Measurements from ENCODE around the gene FHDC1.

FHDC1 gene

DNA sequence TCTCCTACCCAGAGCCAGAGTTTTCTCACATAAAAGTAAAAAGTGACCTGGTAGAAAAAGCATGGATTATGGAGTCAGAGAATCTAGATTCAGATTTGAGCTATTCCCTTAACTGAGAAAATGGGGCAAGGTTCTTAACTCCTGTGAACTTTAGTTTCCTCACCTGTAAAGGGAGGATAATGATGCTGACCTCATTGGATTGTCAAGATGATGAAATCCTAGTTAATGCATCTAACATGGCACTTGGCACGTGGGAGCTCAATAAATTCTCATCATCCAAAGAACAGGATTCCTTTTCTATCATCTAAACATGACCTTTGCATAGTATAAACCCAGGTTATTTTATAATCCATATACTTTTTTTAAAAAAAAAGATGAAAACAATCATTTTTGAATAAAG is 18.6 kb downstream of the FHDC1 start:
- Histone ChIP-seq H3K36me3 (ENCODE audit: low read length) (no peaks in the 10 kb centered on the region), H3K4me2 (ENCODE audit: low read depth, low read length, poor library complexity, severe bottlenecking) (no peak overlapping the region), H3F3A (ENCODE audit: insufficient read depth) (no peaks in the 10 kb centered on the region), H3K9me2 (replicated peaks; ENCODE audit: insufficient read depth, low read length) (no peaks in the 10 kb centered on the region), H3K4me3 (ENCODE audit: insufficient read depth, low read length, poor library complexity, severe bottlenecking) (no peak overlapping the region), H3K79me2 (ENCODE audit: insufficient read depth, low read length) (no peaks in the 10 kb centered on the region), H3K9me3 (ENCODE audit: insufficient read depth, low read length) (no peaks in the 10 kb centered on the region), H3K27me3 (ENCODE audit: low read length) (no peaks in the 10 kb centered on the region), H2AFZ (ENCODE audit: low read depth, low read length, severe bottlenecking) (no peak overlapping the region), H4K20me1 (ENCODE audit: low read depth, low read length) (no peaks in the 10 kb centered on the region), H3K27ac (ENCODE audit: low read depth, low read length) (no peak overlapping the region), H3K9ac (ENCODE audit: low read length) (no peak overlapping the region)
- no peak for TF ChIP-seq EZH2phosphoT487 (conservative IDR thresholded peaks at IDR 0.05; ENCODE audit: low read length)
- TF ChIP-seq, protein P1, sequence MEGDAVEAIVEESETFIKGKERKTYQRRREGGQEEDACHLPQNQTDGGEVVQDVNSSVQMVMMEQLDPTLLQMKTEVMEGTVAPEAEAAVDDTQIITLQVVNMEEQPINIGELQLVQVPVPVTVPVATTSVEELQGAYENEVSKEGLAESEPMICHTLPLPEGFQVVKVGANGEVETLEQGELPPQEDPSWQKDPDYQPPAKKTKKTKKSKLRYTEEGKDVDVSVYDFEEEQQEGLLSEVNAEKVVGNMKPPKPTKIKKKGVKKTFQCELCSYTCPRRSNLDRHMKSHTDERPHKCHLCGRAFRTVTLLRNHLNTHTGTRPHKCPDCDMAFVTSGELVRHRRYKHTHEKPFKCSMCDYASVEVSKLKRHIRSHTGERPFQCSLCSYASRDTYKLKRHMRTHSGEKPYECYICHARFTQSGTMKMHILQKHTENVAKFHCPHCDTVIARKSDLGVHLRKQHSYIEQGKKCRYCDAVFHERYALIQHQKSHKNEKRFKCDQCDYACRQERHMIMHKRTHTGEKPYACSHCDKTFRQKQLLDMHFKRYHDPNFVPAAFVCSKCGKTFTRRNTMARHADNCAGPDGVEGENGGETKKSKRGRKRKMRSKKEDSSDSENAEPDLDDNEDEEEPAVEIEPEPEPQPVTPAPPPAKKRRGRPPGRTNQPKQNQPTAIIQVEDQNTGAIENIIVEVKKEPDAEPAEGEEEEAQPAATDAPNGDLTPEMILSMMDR (IDR thresholded peaks at IDR 0.05; ENCODE audit: insufficient read depth, low read length, poor library complexity, severe bottlenecking): no peak

DNA sequence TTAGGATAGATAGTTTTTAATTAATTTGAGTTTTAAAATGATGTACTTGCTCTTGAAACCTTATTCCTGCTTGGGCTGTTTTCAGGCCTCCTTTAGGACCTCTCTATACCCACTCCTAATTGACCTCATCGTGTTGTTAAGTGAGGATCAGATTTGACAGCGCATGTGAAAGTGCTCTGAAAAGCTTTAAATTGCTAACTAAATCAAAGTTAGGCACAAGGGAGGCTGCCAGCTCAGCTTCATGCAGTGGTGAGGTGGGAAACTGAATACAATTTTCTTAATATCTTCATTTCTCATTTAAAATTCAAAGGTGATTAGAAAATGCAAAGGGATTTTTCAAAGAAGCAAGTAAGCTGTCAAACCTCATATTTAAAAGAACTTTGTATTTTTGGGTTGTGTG is 20.0 kb downstream of the FHDC1 start:
- no peaks in the 10 kb centered on the region for H3K27me3 ChIP-seq (ENCODE audit: low read length)
- TF ChIP-seq, protein P1 (IDR thresholded peaks at IDR 0.05; ENCODE audit: insufficient read depth, low read length, poor library complexity, severe bottlenecking): no peak
- no peak for TF ChIP-seq EZH2phosphoT487 (conservative IDR thresholded peaks at IDR 0.05; ENCODE audit: low read length)

DNA sequence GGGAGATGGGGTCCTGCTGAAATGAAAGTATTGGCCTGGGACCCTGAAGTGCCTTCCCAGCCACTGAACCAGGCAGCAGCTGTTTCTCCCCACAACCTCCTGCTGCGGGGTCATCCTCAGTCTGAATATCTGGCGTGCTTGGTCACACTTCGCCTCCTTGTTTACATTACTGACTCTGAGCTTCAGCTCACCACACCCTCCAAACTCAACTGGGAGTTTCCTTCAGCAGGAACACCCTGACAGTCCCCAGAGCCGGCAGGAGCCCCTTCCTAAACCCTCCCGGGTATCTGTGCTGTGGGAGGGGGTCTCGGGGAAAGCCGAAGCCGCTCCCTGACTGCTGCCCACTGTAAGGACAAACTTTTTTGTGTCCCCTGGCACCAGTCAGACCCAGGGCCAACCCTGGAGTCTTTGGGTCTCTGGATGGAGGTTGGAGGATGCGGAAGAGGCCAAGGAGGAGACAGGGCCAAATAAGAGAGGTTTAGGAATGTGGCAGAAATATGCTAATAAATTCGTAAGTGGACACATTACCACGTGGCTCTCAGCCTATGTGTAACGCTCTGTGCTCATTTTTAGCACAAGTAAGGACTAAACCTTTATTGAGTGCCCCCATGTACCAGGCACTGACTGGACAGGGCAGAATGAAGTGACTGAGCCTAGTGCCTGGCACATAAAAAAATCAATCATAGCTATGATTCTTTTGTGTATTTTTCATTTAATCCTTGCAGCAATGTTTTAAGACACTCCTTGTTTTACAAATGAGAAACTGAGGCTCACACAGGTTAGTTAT is 20.7 kb downstream of the FHDC1 start:
- H3K4me2 ChIP-seq (ENCODE audit: low read depth, low read length, poor library complexity, severe bottlenecking): no peak overlapping the region
- H3K4me3 ChIP-seq (ENCODE audit: insufficient read depth, low read length, poor library complexity, severe bottlenecking): no peak overlapping the region
- H3K36me3 ChIP-seq (ENCODE audit: low read length): no peaks in the 10 kb centered on the region
- TF ChIP-seq EZH2phosphoT487 (conservative IDR thresholded peaks at IDR 0.05; ENCODE audit: low read length): no peak
- TF ChIP-seq, protein P1 (IDR thresholded peaks at IDR 0.05; ENCODE audit: insufficient read depth, low read length, poor library complexity, severe bottlenecking): no peak
- H3K9me3 ChIP-seq (ENCODE audit: insufficient read depth, low read length): no peaks in the 10 kb centered on the region
- H2AFZ ChIP-seq (ENCODE audit: low read depth, low read length, severe bottlenecking): no peak overlapping the region
- H3F3A ChIP-seq (ENCODE audit: insufficient read depth): no peaks in the 10 kb centered on the region
- H3K9me2 ChIP-seq (replicated peaks; ENCODE audit: insufficient read depth, low read length): no peaks in the 10 kb centered on the region
- no peaks in the 10 kb centered on the region for H3K79me2 ChIP-seq (ENCODE audit: insufficient read depth, low read length)
- no peaks in the 10 kb centered on the region for H4K20me1 ChIP-seq (ENCODE audit: low read depth, low read length)
- H3K9ac ChIP-seq (ENCODE audit: low read length): no peak overlapping the region
- no peaks in the 10 kb centered on the region for H3K27me3 ChIP-seq (ENCODE audit: low read length)
- H3K27ac ChIP-seq (ENCODE audit: low read depth, low read length): no peak overlapping the region

More for the DNA sequence above, 20.0 kb downstream of the FHDC1 start:
- no peak overlapping the region for H3K4me3 ChIP-seq (ENCODE audit: insufficient read depth, low read length, poor library complexity, severe bottlenecking)
- H3K9me3 ChIP-seq (ENCODE audit: insufficient read depth, low read length): no peaks in the 10 kb centered on the region
- H3K79me2 ChIP-seq (ENCODE audit: insufficient read depth, low read length): no peaks in the 10 kb centered on the region
- no peak overlapping the region for H3K9ac ChIP-seq (ENCODE audit: low read length)
- H3K27ac ChIP-seq (ENCODE audit: low read depth, low read length): no peak overlapping the region
- no peaks in the 10 kb centered on the region for H4K20me1 ChIP-seq (ENCODE audit: low read depth, low read length)
- H2AFZ ChIP-seq (ENCODE audit: low read depth, low read length, severe bottlenecking): no peak overlapping the region
- H3K4me2 ChIP-seq (ENCODE audit: low read depth, low read length, poor library complexity, severe bottlenecking): no peak overlapping the region
- H3F3A ChIP-seq (ENCODE audit: insufficient read depth): no peaks in the 10 kb centered on the region
- no peaks in the 10 kb centered on the region for H3K9me2 ChIP-seq (replicated peaks; ENCODE audit: insufficient read depth, low read length)
- no peaks in the 10 kb centered on the region for H3K36me3 ChIP-seq (ENCODE audit: low read length)
